Keratinocyte (primary cell): ENCODE data around the gene MAP4K2. TPM values are rescaled to one million over a fixed set of nuclear protein-coding genes. Genes with fewer than 3 reads are reported as not detected.
A peak's percentile ranks its signal among the peaks of the same experiment; 100 is the strongest.

Experiments used
- DNase-seq: peaks from one replicate; pipeline ENCODE4 v3.0.0-alpha.2; 2011; ENCODE audit warnings: low read depth, missing footprints, low spot score
- FAIRE-seq: peaks from 2 replicates; lab custom pipeline; 2011; peaks lifted over from hg19 to GRCh38; lab: Jason Lieb, UNC
- H2AFZ ChIP-seq: 2 replicates; pipeline ENCODE4 v1.6.0; 2012; ENCODE audit warnings: low read length, control low read depth, inconsistent platforms; ENCODE audit not compliant: control insufficient read depth
- H3K27ac ChIP-seq: 2 replicates; pipeline ENCODE4 v1.5.1; 2011; ENCODE audit warnings: low read length; ENCODE audit not compliant: control insufficient read depth, insufficient read depth
- H3K27me3 ChIP-seq: 3 replicates; pipeline ENCODE4 v1.6.0; 2011; ENCODE audit warnings: low read length; ENCODE audit not compliant: control insufficient read depth, insufficient read depth; ENCODE audit errors: extremely low read depth
- H3K36me3 ChIP-seq, 2 experiments: 2 replicates in 1 of 2; 3 replicates in 1 of 2; pipeline ENCODE4 v1.5.1; 2011; ENCODE audit warnings: low read length in 2 of 2, mild to moderate bottlenecking in 1 of 2; ENCODE audit not compliant: control insufficient read depth in 2 of 2, insufficient read depth in 2 of 2; ENCODE audit errors: extremely low read depth in 1 of 2
- H3K4me1 ChIP-seq: 3 replicates; pipeline ENCODE4 v1.5.1; 2011; ENCODE audit warnings: low read length; ENCODE audit not compliant: control insufficient read depth, insufficient read depth; ENCODE audit errors: extremely low read depth
- H3K4me2 ChIP-seq: 3 replicates; pipeline ENCODE4 v1.6.0; 2011; ENCODE audit warnings: low read depth, low read length; ENCODE audit not compliant: control insufficient read depth, insufficient read depth; ENCODE audit errors: extremely low read depth
- H3K4me3 ChIP-seq, 3 experiments: fragments of 200-600 bp in 1 of 3; sonication (generic) in 1 of 3; 2 replicates in 2 of 3; 3 replicates in 1 of 3; pipeline ENCODE4 v1.5.1; 2011 to 2016; ENCODE audit warnings: low read length in 3 of 3, mild to moderate bottlenecking in 3 of 3, control low read depth in 2 of 3, inconsistent platforms in 1 of 3, low read depth in 1 of 3, mixed read lengths in 1 of 3, mixed run types in 1 of 3, moderate library complexity in 1 of 3; ENCODE audit not compliant: control insufficient read depth in 2 of 3, insufficient read depth in 2 of 3; ENCODE audit errors: extremely low read depth in 1 of 3
- H3K79me2 ChIP-seq: 2 replicates; pipeline ENCODE4 v1.6.0; 2012; ENCODE audit warnings: low read length; ENCODE audit not compliant: control insufficient read depth, insufficient read depth
- H3K9ac ChIP-seq: 3 replicates; pipeline ENCODE4 v1.6.0; 2011; ENCODE audit warnings: low read length; ENCODE audit not compliant: control insufficient read depth, insufficient read depth; ENCODE audit errors: extremely low read depth
- H3K9me1 ChIP-seq: 3 replicates; pipeline ENCODE4 v1.6.0; 2011; ENCODE audit warnings: low read length; ENCODE audit not compliant: control insufficient read depth, insufficient read depth; ENCODE audit errors: extremely low read depth
- H3K9me3 ChIP-seq: 2 replicates; pipeline ENCODE4 v1.5.1; 2012; ENCODE audit warnings: low read depth, low read length; ENCODE audit not compliant: control insufficient read depth
- H4K20me1 ChIP-seq: 3 replicates; pipeline ENCODE4 v1.6.0; 2011; ENCODE audit warnings: low read length; ENCODE audit not compliant: control insufficient read depth, insufficient read depth; ENCODE audit errors: extremely low read depth
- CTCF ChIP-seq, 3 experiments: IDR thresholded peaks in 1 of 3; conservative IDR thresholded peaks in 1 of 3; optimal IDR thresholded peaks in 1 of 3; 2 replicates in 2 of 3; 3 replicates in 1 of 3; pipeline versions ENCODE3 to v1.5.1; 2011; ENCODE audit warnings: low read length in 3 of 3, mild to moderate bottlenecking in 3 of 3, moderate library complexity in 2 of 3, control low read depth in 1 of 3, inconsistent platforms in 1 of 3; ENCODE audit not compliant: insufficient read depth in 2 of 3; ENCODE audit errors: extremely low read depth in 1 of 3
- EZH2 ChIP-seq: IDR thresholded peaks from one replicate; pipeline ENCODE4 v1.6.1; 2012; ENCODE audit warnings: inconsistent platforms, mild to moderate bottlenecking, low read length, moderate library complexity
- dilution Hi-C: fragments of 300-500 bp; cut with MboI; formaldehyde crosslinking; loops from one replicate; pipeline ENCODE4 v1.7.0; 2020; ENCODE audit warnings: low sequenced_read_pairs; ENCODE audit not compliant: extremely low pct_ligation_motif_present
- polyA plus RNA-seq, 5 experiments: library from polyadenylated mRNA; depleted of rRNA in 3 of 5; stranded (reverse) in 3 of 5; stranded (forward) in 1 of 5; unstranded in 1 of 5; fragments of >200 nt; gene quantifications; 1 replicate in 1 of 5; 2 replicates in 3 of 5; 3 replicates in 1 of 5; pipeline versions ENCODE4 v1.2.1 to v1.2.3, GENCODE V29; 2011 to 2012; ENCODE audit warnings: missing spikeins in 2 of 5, low read depth in 1 of 5, low replicate concordance in 1 of 5

The MAP4K2 gene
- polyA plus RNA-seq, 1 donor (not counting 4 experiments of a cell fraction or from before 2014, with no cell fraction given) = 6.7 TPM

- Histone ChIP-seq H3K4me3 (no peak overlapping the region), H3K4me2 (peak overlapping the region; percentile 97), H3K9me3 (no peaks in the 10 kb centered on the region), H3K79me2 (peaks cover 8% of the 10 kb centered on the region), H3K9me1 (no peaks in the 10 kb centered on the region), H2AFZ (no peak overlapping the region), H4K20me1 (no peaks in the 10 kb centered on the region), H3K4me1 (peaks cover 19% of the 10 kb centered on the region), H3K36me3 (peaks cover 16 to 28% of the 10 kb centered on the region in 2 experiments), H3K27ac (no peak overlapping the region), H3K27me3 (no peaks in the 10 kb centered on the region), H3K9ac (peak overlapping the region; percentile 83)
- dilution Hi-C loops = no loop called here
- no peak for FAIRE-seq
- TF ChIP-seq EZH2 (no peak), CTCF (optimal IDR thresholded peaks at IDR 0.05 in 1 of 3, IDR thresholded peaks at IDR 0.05 in 1 of 3, conservative IDR thresholded peaks at IDR 0.05 in 1 of 3; ENCODE audit: extremely low read depth in 1 of 3, insufficient read depth in 2 of 3, low read length in 3 of 3) (peak in 1 of 3 experiments; percentile 25)
- DNase-seq = no peak
Observed at GRCh38 chr11:64804346-64805210, 1.6 kb upstream of the MAP4K2 start.

GRCh38 chr11:64803846-64804345 is 882 bp upstream of the MAP4K2 start:
- Histone ChIP-seq H3K36me3 (peaks cover 16 to 28% of the 10 kb centered on the region in 2 experiments), H3K27me3 (no peaks in the 10 kb centered on the region), H4K20me1 (no peaks in the 10 kb centered on the region), H3K9me1 (no peaks in the 10 kb centered on the region), H3K9me3 (no peaks in the 10 kb centered on the region), H3K27ac (peak overlapping the region; percentile 90), H3K79me2 (peaks cover 4% of the 10 kb centered on the region), H3K9ac (peak overlapping the region; percentile 83), H3K4me1 (peaks cover 14% of the 10 kb centered on the region), H2AFZ (peak overlapping the region; percentile 66), H3K4me3 (peak overlapping the region; percentile 50 to 97 (median 89)), H3K4me2 (peak overlapping the region; percentile 97)
- TF ChIP-seq EZH2 (no peak), CTCF (optimal IDR thresholded peaks at IDR 0.05 in 1 of 3, IDR thresholded peaks at IDR 0.05 in 1 of 3, conservative IDR thresholded peaks at IDR 0.05 in 1 of 3; ENCODE audit: extremely low read depth in 1 of 3, insufficient read depth in 2 of 3, low read length in 3 of 3) (no peak)
- dilution Hi-C loops = no loop called here
- DNase-seq (no peak), FAIRE-seq (no peak)
